Pancreas (tissue), 10 donors: ENCODE results near the gene RPS16. TPM values are rescaled to one million over a fixed set of nuclear protein-coding genes. Genes with fewer than 3 reads are reported as not detected.
A peak's percentile ranks its signal among the peaks of the same experiment; 100 is the strongest.

Experiments
- ATAC-seq, 4 donors: fragments of 200-7000 bp; cut with Tn5 transposase; one replicate each; pipeline versions ENCODE4 v1.8.0 to v1.9.1; 2020; ENCODE audit warnings: mild to moderate bottlenecking in 4 of 4, moderate library complexity in 4 of 4
- DNase-seq, 6 donors: peaks; one replicate each; pipeline ENCODE4 v3.0.0-alpha.2; 2020
- FAIRE-seq: peaks from 2 replicates; lab custom pipeline; 2012; peaks lifted over from hg19 to GRCh38; lab: Jason Lieb, UNC
- H3K27ac ChIP-seq, 4 donors: fragments of 200-600 bp; sonication (generic); 1 replicate in 3 of 4; 2 replicates in 1 of 4; pipeline versions ENCODE4 v1.5.0 to v1.8.0; 2020
- H3K27me3 ChIP-seq, 4 donors: fragments of 200-600 bp; one replicate each; pipeline ENCODE4 v1.8.0; 2021
- H3K36me3 ChIP-seq, 3 donors: fragments of 200-600 bp; sonication (generic) in 1 of 3; one replicate each; pipeline versions ENCODE4 v1.5.0 to v1.8.0; 2020 to 2021
- H3K4me1 ChIP-seq, 3 donors: fragments of 200-600 bp; one replicate each; pipeline ENCODE4 v1.8.0; 2021
- H3K4me3 ChIP-seq, 4 donors: fragments of 200-600 bp; sonication (generic) in 2 of 4; one replicate each; pipeline versions ENCODE4 v1.5.0 to v1.8.0; 2020 to 2021
- H3K9me3 ChIP-seq, 4 donors: fragments of 200-600 bp; one replicate each; pipeline ENCODE4 v1.8.0; 2021
- CTCF ChIP-seq, 4 donors: fragments of 200-600 bp; sonication (generic) in 3 of 4; IDR thresholded peaks; one replicate each; pipeline versions ENCODE4 v1.5.0 to v1.8.0; 2021; ENCODE audit warnings: antibody characterized with exemption in 4 of 4
- WGBS, 2 donors: extraction: QIAGEN DNeasy Blood & Tissue Kit; methylation state at CpG; one replicate each; pipeline ENCODE4 v1.1.7; 2013; 5-methylcytosine and 5-hydroxymethylcytosine counted together
- intact Hi-C, 3 donors: fragments of 100-400 bp; cut with DNase I; formaldehyde crosslinking; loops; one replicate each; pipeline versions ENCODE4 v1.11.1 to v1.14.2; 2022
- polyA plus RNA-seq, 2 donors: library from polyadenylated mRNA; stranded (reverse); fragments of 200-250 nt; gene quantifications; one replicate each; pipeline ENCODE4 v1.2.3, GENCODE V29; 2013
- total RNA-seq, 6 donors: library from RNA; stranded (reverse); fragmentation: NEBNext Ultra II Directional in 4 of 6; extraction: Animal tissue kit (Norgen Biotek cat#: 25700) in 4 of 6; gene quantifications; one replicate each; pipeline versions ENCODE4 v1.2.1 to v1.2.4, GENCODE V29; 2021 to 2023
- donor health status: healthy with polysubstance abuse.
- donor health status: DM: no; HTN: no; CAD: no; lungs with moderate emphysema.
- donor health status: DM: no; HTN: no; CAD: no.
- donor health status: control.
- donor health status: control.
- donor health status: Bipolar disorder and iron deficiency.
- donor health status: DM: yes; HTN: yes; CAD: no.
- donor health status: DM: no; HTN: no; CAD: no.
- donor health status: DM: no; HTN: no; CAD: no.
- donor health status: DM: yes; HTN: yes; CAD: no.

The RPS16 gene
- total and polyA plus RNA-seq, 8 donors = 920 to 1,759 (median 1,249) TPM

DNA sequence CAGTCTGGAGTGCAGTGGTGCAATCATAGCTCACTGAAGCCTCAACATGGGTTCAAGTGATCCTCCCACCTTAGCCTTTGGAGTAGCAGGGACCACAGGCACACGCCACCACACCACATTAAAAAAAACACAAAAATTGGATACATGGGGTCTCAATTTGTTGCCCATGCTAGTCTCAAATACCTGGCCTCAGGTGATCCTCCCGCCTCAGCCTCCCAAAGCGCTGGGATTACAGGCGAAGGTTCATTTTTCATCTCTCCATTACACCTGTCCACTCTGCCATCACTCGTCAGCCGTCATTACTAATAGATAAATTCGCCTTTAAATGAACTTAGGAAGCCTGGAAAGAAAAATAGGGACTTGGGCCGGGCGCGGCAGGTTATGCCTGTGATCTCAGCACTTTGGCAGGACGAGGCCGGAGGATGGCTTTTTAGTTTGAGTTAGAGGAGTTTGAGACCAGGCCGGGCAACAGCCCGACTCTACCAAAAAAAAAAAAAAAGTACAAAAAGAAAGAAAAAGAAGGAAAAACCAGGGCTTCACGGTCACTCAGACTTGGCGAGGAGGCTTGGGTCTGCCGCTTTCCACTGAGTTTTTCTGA is 8.9 kb upstream of the RPS16 start:
- no peaks in the 10 kb centered on the region for H3K9me3 ChIP-seq
- peak overlapping the region; percentile 74 to 91 (median 85) for H3K27ac ChIP-seq
- H3K27me3 ChIP-seq = no peaks in the 10 kb centered on the region
- DNase-seq (no peak), FAIRE-seq (no peak), ATAC-seq (peak in 3 of 4 donors; percentile 1 to 3 (median 1))
- peak overlapping the region; percentile 68 to 99 (median 90) for H3K4me3 ChIP-seq
- intact Hi-C loops = loop anchor here in 1 of 3 donors (10.0 kb wide), 1 partner anchor 90 kb away; the partner anchor contains the start of gene EID2B
- no peaks in the 10 kb centered on the region for H3K36me3 ChIP-seq
- H3K4me1 ChIP-seq = peaks cover 7 to 29% (median 17%) of the 10 kb centered on the region in 3 donors
- TF ChIP-seq CTCF (IDR thresholded peaks at IDR 0.05) = no peak
- WGBS, 2 donors = 3% methylated on average over 17 of the region's 17 CpGs

DNA sequence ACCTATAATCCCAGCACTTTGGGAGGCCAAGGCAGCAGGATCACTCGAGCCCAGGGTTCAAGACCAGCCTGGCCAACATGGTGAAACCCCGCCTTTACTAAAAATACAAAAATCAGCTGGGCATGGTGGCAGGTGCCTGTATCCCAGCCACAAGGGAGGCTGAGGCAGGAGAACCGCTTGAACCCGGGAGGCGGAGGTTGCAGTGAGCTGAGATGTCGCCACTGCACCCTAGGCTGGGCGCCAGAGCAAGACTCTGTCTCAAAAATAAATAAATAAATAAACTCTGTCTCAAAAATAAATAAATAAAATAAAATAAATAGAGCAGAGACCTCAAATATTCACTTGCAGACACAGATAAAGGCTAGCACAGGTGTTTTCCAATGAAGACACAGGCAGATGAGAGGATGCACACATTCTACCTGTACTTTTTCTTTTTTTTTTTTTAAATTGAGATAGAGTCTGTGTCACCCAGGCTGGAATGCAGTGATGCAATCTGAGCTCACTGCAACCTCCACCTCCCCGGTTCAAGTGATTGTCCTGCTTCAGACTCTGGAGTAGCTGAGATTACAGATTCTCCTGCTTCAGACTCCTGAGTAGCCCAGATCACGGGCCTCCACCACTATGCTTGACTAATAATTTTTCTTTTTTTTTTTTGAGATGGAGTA is 2.7 kb upstream of the RPS16 start:
- 68 to 82% methylated on average over 9 of the region's 9 CpGs for WGBS, 2 donors

GRCh38 chr19:39436350-39436716 is 584 bp upstream of the RPS16 start:
- peak overlapping the region; percentile 40 to 81 (median 66) for H3K27ac ChIP-seq
- H3K36me3 ChIP-seq = peaks cover 4 to 26% (median 8%) of the 10 kb centered on the region in 3 donors
- intact Hi-C loops = no loop called here
- H3K27me3 ChIP-seq = no peaks in the 10 kb centered on the region
- DNase-seq = no peak
- no peak for ATAC-seq
- FAIRE-seq = no peak
- peaks cover 10 to 14% (median 11%) of the 10 kb centered on the region in 3 donors for H3K4me1 ChIP-seq
- H3K9me3 ChIP-seq = no peaks in the 10 kb centered on the region
- H3K4me3 ChIP-seq = peak overlapping the region; percentile 73 to 98 (median 92)
- WGBS, 2 donors = 0 to 8% methylated on average over 2 of the region's 2 CpGs
- TF ChIP-seq CTCF (IDR thresholded peaks at IDR 0.05) = no peak

More for the DNA sequence above, 2.7 kb upstream of the RPS16 start:
- TF ChIP-seq CTCF (IDR thresholded peaks at IDR 0.05) = no peak
- DNase-seq (no peak), ATAC-seq (no peak), FAIRE-seq (no peak)
- Histone ChIP-seq H3K36me3 (peaks cover 0 to 10% (median 0%) of the 10 kb centered on the region in 3 donors), H3K27me3 (no peaks in the 10 kb centered on the region), H3K9me3 (no peaks in the 10 kb centered on the region), H3K4me1 (peaks cover 10 to 14% (median 11%) of the 10 kb centered on the region in 3 donors), H3K4me3 (no peak overlapping the region), H3K27ac (no peak overlapping the region)
- intact Hi-C loops = no loop called here

- Histone ChIP-seq H3K27ac (peak overlapping the region in 1 of 4 donors; percentile 81), H3K9me3 (no peaks in the 10 kb centered on the region), H3K27me3 (no peaks in the 10 kb centered on the region), H3K4me1 (peaks cover 10 to 14% (median 11%) of the 10 kb centered on the region in 3 donors), H3K4me3 (peak overlapping the region in 3 of 4 donors; percentile 73 to 95 (median 89)), H3K36me3 (peaks cover 4 to 26% (median 8%) of the 10 kb centered on the region in 3 donors)
- TF ChIP-seq CTCF (IDR thresholded peaks at IDR 0.05) = no peak
- no peak for DNase-seq
- no peak for ATAC-seq
- 36 to 40% methylated on average over 10 of the region's 10 CpGs for WGBS, 2 donors
- no peak for FAIRE-seq
- intact Hi-C loops = no loop called here
Measured at GRCh38 chr19:39434123-39435076, 1.3 kb downstream of the RPS16 start.
